HepG2 (cell line): ENCODE data around the gene HOMEZ. TPM values are rescaled to one million over a fixed set of nuclear protein-coding genes. Genes with fewer than 3 reads are reported as not detected.

Experiments
- AGO1 ChIP-seq: fragments of 200-400 bp; formaldehyde crosslinking; IDR thresholded peaks from 2 replicates; pipeline ENCODE4 v1.6.1; 2017; ENCODE audit warnings: mild to moderate bottlenecking, low read depth, low read length, moderate library complexity; ENCODE audit not compliant: poor library complexity, severe bottlenecking
- AKAP8 ChIP-seq: sonication (generic); formaldehyde crosslinking; IDR thresholded peaks from 2 replicates; pipeline ENCODE4 v1.5.1; 2020; ENCODE audit warnings: mild to moderate bottlenecking, missing genetic modification reagents
- ARHGAP35 ChIP-seq: sonication (generic); formaldehyde crosslinking; IDR thresholded peaks from 2 replicates; pipeline ENCODE4 v1.9.0; 2022; ENCODE audit warnings: mild to moderate bottlenecking, inconsistent platforms, moderate library complexity, missing genetic modification reagents, borderline replicate concordance
- BATF2 ChIP-seq: sonication (generic); formaldehyde crosslinking; IDR thresholded peaks from 2 replicates; pipeline ENCODE4 v1.8.0; 2022; ENCODE audit warnings: mild to moderate bottlenecking, missing genetic modification reagents, moderate library complexity
- DDIT3 ChIP-seq: sonication (generic); formaldehyde crosslinking; IDR thresholded peaks from 2 replicates; pipeline ENCODE4 v1.4.0; 2020; ENCODE audit warnings: mild to moderate bottlenecking, missing genetic modification reagents
- DR1 ChIP-seq: sonication (generic); formaldehyde crosslinking; IDR thresholded peaks from 2 replicates; pipeline ENCODE4 v1.8.0; 2021; ENCODE audit warnings: mild to moderate bottlenecking, missing genetic modification reagents, inconsistent platforms
- EHMT2 ChIP-seq: fragments of 200-600 bp; sonication (generic); IDR thresholded peaks from 2 replicates; pipeline ENCODE4 v1.7.0; 2017; ENCODE audit warnings: antibody characterized with exemption, low read depth, low read length, borderline replicate concordance
- FIP1L1 ChIP-seq: fragments of 200-400 bp; formaldehyde crosslinking; IDR thresholded peaks from 2 replicates; pipeline ENCODE4 v1.6.1; 2018; ENCODE audit warnings: low read depth, mild to moderate bottlenecking, low read length, moderate library complexity, borderline replicate concordance; ENCODE audit not compliant: insufficient read depth
- FOXJ3 ChIP-seq: sonication (generic); formaldehyde crosslinking; IDR thresholded peaks from 2 replicates; pipeline ENCODE4 v1.4.0; 2020; ENCODE audit warnings: missing genetic modification reagents, mild to moderate bottlenecking, borderline replicate concordance
- HDAC6 ChIP-seq: fragments of 200-600 bp; sonication (generic); IDR thresholded peaks from 2 replicates; pipeline ENCODE4 v1.7.0; 2017; ENCODE audit warnings: mild to moderate bottlenecking, antibody characterized with exemption, low read length, low read depth
- KDM4B ChIP-seq: sonication (generic); formaldehyde crosslinking; IDR thresholded peaks from 2 replicates; pipeline ENCODE4 v1.4.0; 2020; ENCODE audit warnings: missing genetic modification reagents
- LBX2 ChIP-seq: sonication (generic); formaldehyde crosslinking; IDR thresholded peaks from 2 replicates; pipeline ENCODE4 v1.5.0; 2020; ENCODE audit warnings: missing genetic modification reagents, mild to moderate bottlenecking, borderline replicate concordance
- MAFK ChIP-seq, 2 experiments: IDR thresholded peaks in 1 of 2; conservative IDR thresholded peaks in 1 of 2; 2 replicates each; pipeline ENCODE4 v1.6.1; 2011; ENCODE audit warnings: improper control_type of control experiment in 2 of 2, low read length in 2 of 2
- NPAS2 ChIP-seq: sonication (generic); formaldehyde crosslinking; IDR thresholded peaks from 2 replicates; pipeline ENCODE4 v1.8.0; 2022; ENCODE audit warnings: mild to moderate bottlenecking, missing genetic modification reagents, borderline replicate concordance
- PRPF4 ChIP-seq: fragments of 200-400 bp; formaldehyde crosslinking; IDR thresholded peaks from 2 replicates; pipeline ENCODE4 v1.6.1; 2016; ENCODE audit warnings: low read length, low read depth; ENCODE audit not compliant: poor library complexity, severe bottlenecking
- RELA ChIP-seq: sonication (generic); formaldehyde crosslinking; IDR thresholded peaks from 2 replicates; pipeline ENCODE4 v1.4.0; 2020; ENCODE audit warnings: missing genetic modification reagents
- SATB2 ChIP-seq: sonication (generic); formaldehyde crosslinking; IDR thresholded peaks from 2 replicates; pipeline ENCODE4 v1.5.0; 2020; ENCODE audit warnings: missing genetic modification reagents
- TEF ChIP-seq: sonication (generic); formaldehyde crosslinking; IDR thresholded peaks from 2 replicates; pipeline ENCODE4 v1.5.0; 2020; ENCODE audit warnings: missing genetic modification reagents
- U2AF1 ChIP-seq: fragments of 200-400 bp; formaldehyde crosslinking; optimal IDR thresholded peaks from 2 replicates; pipeline ENCODE3; 2017; ENCODE audit warnings: mild to moderate bottlenecking, low read depth, low read length
- ZBTB21 ChIP-seq: sonication (generic); formaldehyde crosslinking; IDR thresholded peaks from 2 replicates; pipeline ENCODE4 v1.4.0; 2020; ENCODE audit warnings: missing genetic modification reagents
- ZFP37 ChIP-seq: sonication (generic); formaldehyde crosslinking; IDR thresholded peaks from 2 replicates; pipeline ENCODE4 v1.4.0; 2020; ENCODE audit warnings: missing genetic modification reagents, borderline replicate concordance
- ZIK1 ChIP-seq: sonication (generic); formaldehyde crosslinking; IDR thresholded peaks from 2 replicates; pipeline ENCODE4 v1.5.0; 2020; ENCODE audit warnings: mild to moderate bottlenecking, low read depth, missing genetic modification reagents, borderline replicate concordance
- ZNF326 ChIP-seq: sonication (generic); formaldehyde crosslinking; IDR thresholded peaks from 2 replicates; pipeline ENCODE4 v1.4.0; 2020; ENCODE audit warnings: missing genetic modification reagents, borderline replicate concordance
- ZNF430 ChIP-seq: sonication (generic); formaldehyde crosslinking; IDR thresholded peaks from 2 replicates; pipeline ENCODE4 v1.9.0; 2021; ENCODE audit warnings: mild to moderate bottlenecking, missing genetic modification reagents
- ZNF512 ChIP-seq: sonication (generic); formaldehyde crosslinking; IDR thresholded peaks from 2 replicates; pipeline ENCODE4 v1.4.0; 2020; ENCODE audit warnings: mild to moderate bottlenecking, missing genetic modification reagents
- polyA plus RNA-seq, 8 experiments: library from polyadenylated mRNA; depleted of rRNA in 3 of 8; stranded (reverse) in 7 of 8; unstranded in 1 of 8; fragments of >200 nt; fragmentation: Illumina TruSeq in 4 of 8; extraction: Trizol in 4 of 8; gene quantifications; 2 replicates each; pipeline versions ENCODE4 v1.2.1 to v1.2.3, GENCODE V29; 2011 to 2016; ENCODE audit warnings: low read depth in 4 of 8, missing spikeins in 1 of 8, mixed read lengths in 1 of 8; ENCODE audit not compliant: insufficient read depth in 1 of 8
- total RNA-seq, 5 experiments: library from RNA; depleted of rRNA; stranded (reverse); fragments of >200 nt; fragmentation: Illumina TruSeq; extraction: Trizol; gene quantifications; 2 replicates each; pipeline ENCODE4 v1.2.3, GENCODE V29; 2016; ENCODE audit warnings: low read depth in 1 of 5

The HOMEZ gene
- total and polyA plus RNA-seq, 2 of the 13 experiments (the other 11 are each of a cell fraction or from before 2014, with no cell fraction given) = 14.5 to 31.8 TPM

GRCh38 chr14:23286020-23286901 is at the start of gene HOMEZ (continued):
- TF ChIP-seq PRPF4 (peak; percentile 13), TEF (peak; percentile 23; the same call in 1 of the 2 replicates), DR1 (CRISPR knock-in tag) (peak; percentile 89; the same call in 1 of the 2 replicates), U2AF1 (no peak), AKAP8 (no peak; the same call in none of the 2 replicates), SATB2 (CRISPR knock-in tag) (no peak), LBX2 (CRISPR knock-in tag) (no peak; the same call in 1 of the 2 replicates), RELA (CRISPR knock-in tag) (peak; percentile 39; the same call in 1 of the 2 replicates), FIP1L1 (0 out of 2 replicates have a peak, but pooled peaks have one; percentile 69), FOXJ3 (peak; percentile 37; the same call in 1 of the 2 replicates), BATF2 (CRISPR knock-in tag) (no peak), NPAS2 (CRISPR knock-in tag) (no peak), ZNF326 (CRISPR knock-in tag) (no peak), HDAC6 (0 out of 2 replicates have a peak, but pooled peaks have one; percentile 45), ARHGAP35 (peak; percentile 66), ZIK1 (CRISPR knock-in tag) (peak; percentile 64; the same call in 1 of the 2 replicates), DDIT3 (CRISPR knock-in tag) (peak; percentile 77; the same call in 1 of the 2 replicates), ZBTB21 (0 out of 2 replicates have a peak, but pooled peaks have one; percentile 14), AGO1 (peak; percentile 85), EHMT2 (peak; percentile 89; the same call in 1 of the 2 replicates), ZNF430 (CRISPR knock-in tag) (peak; percentile 88; the same call in 1 of the 2 replicates), ZFP37 (CRISPR knock-in tag) (no peak), KDM4B (CRISPR knock-in tag) (peak; percentile 64), ZNF512 (CRISPR knock-in tag) (no peak), MAFK (conservative IDR thresholded peaks at IDR 0.05 in 1 of 2, IDR thresholded peaks at IDR 0.05 in 1 of 2; ENCODE audit: low read length in 2 of 2) (no peak)
